HG03575 (cell line): ENCODE measurements around the gene AVPR2.
A peak's percentile ranks its signal among the peaks of the same experiment; 100 is the strongest.

ENCODE experiments used
- ATAC-seq: cut with Tn5 transposase; IDR thresholded peaks from one replicate; pipeline ENCODE4 v1.9.1; 2021; ENCODE audit not compliant: unreplicated experiment, insufficient number of reproducible peaks, low FRiP score; ENCODE audit errors: extremely low read depth

AVPR2 gene

GRCh38 chrX:153883163-153883843 lies 21.2 kb upstream of the AVPR2 start:
- ATAC-seq, result no peak

- no peak for ATAC-seq
Observed at GRCh38 chrX:153884136-153884535, 20.3 kb upstream of the AVPR2 start.

DNA sequence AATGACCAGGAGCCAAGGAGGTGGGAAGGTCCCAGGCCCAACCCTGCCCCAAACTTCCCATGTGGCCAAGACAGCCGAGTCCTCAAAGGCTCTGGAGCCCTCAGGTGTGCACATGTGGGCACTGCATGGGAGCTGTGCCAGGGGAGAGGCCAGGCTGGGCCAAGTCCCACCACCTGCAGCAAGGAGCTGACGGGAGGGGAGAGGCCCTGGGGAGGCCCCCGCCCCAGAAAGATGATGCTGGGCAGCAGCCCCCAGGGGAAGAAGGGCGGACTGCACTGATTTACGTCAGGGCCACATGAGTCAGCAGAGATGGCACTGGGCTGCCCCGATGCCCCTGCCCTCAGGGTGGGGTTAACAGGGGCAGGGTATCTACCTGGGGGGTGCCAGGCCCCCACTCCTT lies 19.9 kb upstream of the AVPR2 start:
- no peak for ATAC-seq

DNA sequence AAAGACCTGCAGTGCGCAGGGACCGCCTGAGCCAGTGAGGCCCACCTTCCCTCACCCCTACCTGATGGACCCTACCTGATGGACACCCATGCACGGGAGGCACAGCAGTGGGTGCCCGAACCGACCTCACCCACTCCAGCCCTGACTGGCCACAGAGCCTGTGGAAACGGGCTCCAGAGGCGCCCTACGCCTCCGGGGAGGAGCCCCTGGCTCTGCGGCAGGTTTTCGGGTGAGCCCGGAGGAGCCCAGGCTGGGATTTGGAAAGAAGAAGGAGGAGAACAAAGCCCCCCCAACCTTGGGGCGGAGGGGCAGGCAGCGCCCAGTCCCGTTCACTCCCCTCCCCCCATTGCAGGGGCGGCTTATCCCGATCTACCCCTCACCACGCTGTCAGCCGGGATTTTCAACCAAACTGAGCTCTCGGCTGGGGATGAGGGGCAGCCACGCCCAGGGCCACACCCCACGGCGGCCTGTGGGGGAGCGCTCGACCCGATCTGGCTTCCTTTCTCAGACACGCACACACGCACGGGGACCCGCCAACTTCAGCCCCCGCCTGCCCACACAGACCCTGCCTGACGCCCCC lies 19.2 kb upstream of the AVPR2 start:
- ATAC-seq, result no peak

DNA sequence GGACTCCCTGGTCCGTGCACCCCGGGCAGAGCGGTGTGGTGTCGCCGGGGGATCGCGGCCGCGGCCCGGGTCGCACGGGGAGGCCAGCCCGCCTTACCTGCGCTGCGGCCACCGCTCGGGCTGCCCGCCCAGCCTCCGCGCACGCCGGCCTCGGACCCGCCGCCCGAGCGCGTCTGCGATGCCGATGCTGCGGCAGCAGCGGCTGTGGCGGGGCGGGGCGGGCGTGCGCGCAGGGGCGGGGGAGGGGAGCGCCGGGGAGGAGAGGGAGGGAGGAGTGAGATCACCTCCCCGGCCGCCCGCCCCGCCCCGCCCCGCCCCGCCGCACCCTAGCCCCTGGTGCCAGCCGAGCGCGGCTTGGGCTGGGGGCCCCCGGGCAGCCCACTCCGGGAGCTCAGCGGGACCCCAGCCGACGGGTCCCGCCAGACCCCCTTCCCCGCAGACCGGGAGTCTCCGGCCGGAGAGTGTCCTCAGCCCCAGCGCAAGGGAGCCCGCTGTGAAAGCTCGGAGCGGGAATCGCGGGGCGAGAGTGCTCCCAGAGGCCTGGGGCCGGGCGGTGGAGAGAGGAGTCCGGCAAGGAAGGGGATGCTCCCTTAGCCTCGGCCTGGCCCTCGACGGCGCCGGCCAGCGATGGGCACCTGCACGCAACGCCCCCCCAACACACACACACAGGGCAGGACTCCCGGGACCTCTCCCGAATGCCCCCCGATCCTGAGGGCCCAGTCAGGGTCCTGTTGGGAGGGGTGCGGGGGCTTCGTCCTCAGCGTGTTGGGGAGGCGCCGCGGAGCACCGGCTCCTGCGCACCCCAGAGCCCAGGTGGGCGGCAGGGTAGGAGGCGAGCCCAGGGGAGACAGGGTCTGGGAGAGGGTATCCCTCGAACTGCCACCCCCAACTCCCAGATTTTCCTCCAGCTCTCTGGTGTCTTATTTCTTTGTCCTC lies 18.2 kb upstream of the AVPR2 start, which contains the start of gene L1CAM:
L1CAM (minus strand) TSS at position 206 of the 936 bp plus-strand sequence. CDS start 10,337 bp downstream, outside the sequence.
- no peak for ATAC-seq

GRCh38 chrX:153886915-153887314 lies 17.6 kb upstream of the AVPR2 start:
- no peak for ATAC-seq

- no peak for ATAC-seq
Observed at GRCh38 chrX:153887385-153887784, 17.1 kb upstream of the AVPR2 start.

DNA sequence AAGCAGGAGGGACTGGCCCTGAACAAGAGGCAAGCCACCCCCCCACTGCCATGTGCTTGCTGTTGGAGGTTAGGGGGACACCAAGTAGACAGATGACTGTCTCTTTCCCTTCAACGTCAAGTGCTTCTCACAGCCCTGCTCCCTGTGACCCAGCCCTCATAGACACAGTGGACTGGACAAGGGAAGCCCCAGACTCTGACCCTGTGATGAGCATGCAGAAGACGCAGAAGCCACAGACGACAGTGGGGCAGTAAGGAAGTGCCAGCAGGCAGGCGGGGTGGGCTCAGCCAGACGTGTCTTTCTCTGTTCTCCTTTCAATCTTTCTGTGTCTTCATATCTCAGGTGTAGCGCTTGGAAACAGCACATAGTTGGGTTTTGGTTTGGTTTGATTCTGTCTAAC lies 16.1 kb upstream of the AVPR2 start:
- no peak for ATAC-seq

GRCh38 chrX:153889123-153889522 lies 15.3 kb upstream of the AVPR2 start:
- ATAC-seq, result no peak

- ATAC-seq, result no peak
Observed at GRCh38 chrX:153897899-153898298, 6.6 kb upstream of the AVPR2 start.

- ATAC-seq, result peak; percentile 75
Observed at GRCh38 chrX:153900831-153901752, 3.4 kb upstream of the AVPR2 start.

- no peak for ATAC-seq
Observed at GRCh38 chrX:153901753-153902140, 2.7 kb upstream of the AVPR2 start.

GRCh38 chrX:153902385-153902784 lies 2.1 kb upstream of the AVPR2 start:
- ATAC-seq, result no peak

GRCh38 chrX:153903238-153903980 lies 1.1 kb upstream of the AVPR2 start:
- no peak for ATAC-seq

GRCh38 chrX:153905481-153906095 lies 1.1 kb downstream of the AVPR2 start:
- ATAC-seq, result no peak

- ATAC-seq, result no peak
Observed at GRCh38 chrX:153906126-153906917, 1.8 kb downstream of the AVPR2 start.

DNA sequence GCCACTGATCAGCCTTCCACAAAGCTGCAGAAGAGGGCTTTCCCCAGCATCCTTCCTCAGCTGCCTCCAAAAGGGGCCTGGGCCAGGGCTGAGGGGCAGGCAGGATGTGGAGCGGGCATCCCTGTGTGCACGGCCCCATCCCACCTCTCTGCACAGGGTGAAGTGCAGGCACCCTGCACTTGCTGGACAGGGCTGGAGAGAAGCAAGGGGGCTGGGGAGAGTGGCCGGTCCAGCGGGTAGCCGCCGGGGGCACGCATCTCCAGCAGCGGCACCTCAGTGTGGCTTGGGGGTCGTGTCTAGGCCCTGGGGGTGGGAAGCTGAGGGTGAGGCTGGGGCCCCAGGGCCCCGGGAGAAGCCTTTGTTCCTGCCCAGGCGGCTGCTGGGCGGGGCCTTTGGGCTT lies 3.0 kb downstream of the AVPR2 start:
- ATAC-seq, result no peak
